NB4 (cell line): ENCODE measurements around the gene COA1.
"Not testable (repeated sequence)": the region's sequence is repeated elsewhere in the genome, so short reads cannot be mapped to it uniquely, and the experiment has no call there.

Experiments used
- CTCF ChIP-seq: IDR thresholded peaks from one replicate; pipeline ENCODE4 v1.5.1; 2012; ENCODE audit warnings: low read depth, low read length
- POLR2A ChIP-seq: IDR thresholded peaks from 2 replicates; pipeline ENCODE4 v1.6.1; 2011; ENCODE audit warnings: mild to moderate bottlenecking; ENCODE audit not compliant: insufficient read length; ENCODE audit errors: extremely low read depth

- TF ChIP-seq CTCF, POLR2A: not testable (repeated sequence)
These were observed 55.9 kb downstream of the COA1 start for GRCh38 chr7:43673243-43673976.
